NOMO-1 (cell line): ENCODE measurements around the gene CCDC85A.

Experiments used
- DNase-seq, 2 experiments: peaks; one replicate each; lab custom pipeline; 2025; ENCODE audit not compliant: unreplicated experiment in 2 of 2; lab: John Stamatoyannopoulos, UW

CCDC85A gene

DNA sequence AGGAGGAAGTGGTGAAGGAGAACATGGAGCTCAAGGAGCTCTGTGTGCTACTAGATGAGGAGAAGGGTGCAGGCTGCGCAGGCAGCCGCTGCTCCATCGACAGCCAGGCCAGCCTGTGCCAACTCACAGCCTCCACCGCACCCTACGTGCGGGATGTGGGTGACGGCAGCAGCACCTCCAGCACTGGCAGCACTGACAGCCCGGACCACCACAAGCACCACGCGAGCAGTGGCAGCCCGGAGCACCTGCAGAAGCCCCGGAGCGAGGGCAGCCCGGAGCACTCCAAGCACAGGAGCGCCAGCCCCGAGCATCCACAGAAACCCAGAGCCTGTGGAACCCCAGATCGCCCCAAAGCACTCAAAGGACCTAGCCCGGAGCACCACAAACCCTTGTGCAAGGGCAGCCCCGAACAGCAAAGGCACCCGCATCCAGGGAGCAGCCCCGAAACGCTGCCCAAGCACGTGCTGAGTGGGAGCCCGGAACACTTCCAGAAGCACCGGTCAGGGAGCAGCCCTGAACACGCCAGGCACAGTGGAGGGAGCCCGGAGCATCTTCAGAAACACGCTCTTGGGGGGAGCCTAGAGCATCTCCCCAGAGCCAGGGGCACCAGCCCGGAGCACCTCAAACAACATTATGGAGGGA is 9.0 kb downstream of the CCDC85A start:
- DNase-seq = no peak

DNA sequence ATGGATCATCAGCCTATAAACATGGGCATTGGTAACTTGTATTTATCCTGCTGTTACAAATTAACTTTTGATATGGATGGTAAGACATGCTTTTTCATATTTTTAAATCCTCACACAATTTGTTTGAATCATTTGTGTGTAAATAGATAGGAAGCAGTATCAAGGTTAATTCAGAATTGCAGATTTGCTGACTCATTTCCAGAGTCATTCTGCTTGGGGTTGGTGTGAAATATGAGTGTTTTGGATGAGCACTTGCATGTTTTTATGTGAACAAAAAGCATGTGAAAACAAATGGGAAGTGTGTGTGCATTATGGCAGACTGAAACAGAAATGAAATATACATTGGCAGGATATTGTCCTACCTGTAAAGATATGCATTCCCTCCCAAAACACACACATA is 11.8 kb downstream of the CCDC85A start:
- no peak for DNase-seq

DNA sequence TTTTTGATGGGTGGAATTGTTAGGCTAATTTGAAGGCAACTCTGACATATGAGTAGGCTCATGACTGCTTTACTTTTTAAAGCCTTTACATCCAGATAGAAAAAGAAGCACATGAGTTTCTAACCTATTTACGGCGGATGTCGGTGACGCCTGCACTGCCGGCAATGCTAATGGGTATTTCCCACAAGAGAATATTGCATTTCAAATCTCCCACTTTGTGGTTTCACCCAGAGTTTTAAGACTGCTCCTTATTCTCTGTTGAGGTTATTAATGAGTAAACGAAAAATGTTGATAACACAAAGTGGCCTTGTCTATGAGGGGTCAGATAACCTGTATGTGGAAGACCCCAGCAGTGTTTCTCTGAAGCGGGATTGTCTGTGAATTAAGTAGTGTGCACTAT is 14.0 kb downstream of the CCDC85A start:
- no peak for DNase-seq

DNA sequence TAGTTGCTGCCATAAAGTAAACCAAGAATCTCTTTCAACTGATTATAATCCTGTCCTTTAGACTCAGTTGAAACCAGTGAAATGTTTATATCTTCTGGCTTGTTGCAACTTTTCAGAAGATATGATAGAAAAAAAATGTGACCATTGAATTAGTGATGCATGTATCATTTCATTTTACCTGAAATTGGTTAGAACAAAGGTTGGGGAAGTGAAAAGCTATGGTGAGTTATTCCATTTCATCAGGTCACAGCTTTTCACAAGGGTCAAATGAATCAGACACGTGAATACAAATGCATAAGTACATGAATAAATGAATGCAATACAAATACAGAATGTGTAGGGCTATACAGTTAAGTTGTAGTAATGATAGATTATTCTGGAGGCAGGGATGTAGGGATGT is 15.1 kb downstream of the CCDC85A start:
- no peak for DNase-seq

DNA sequence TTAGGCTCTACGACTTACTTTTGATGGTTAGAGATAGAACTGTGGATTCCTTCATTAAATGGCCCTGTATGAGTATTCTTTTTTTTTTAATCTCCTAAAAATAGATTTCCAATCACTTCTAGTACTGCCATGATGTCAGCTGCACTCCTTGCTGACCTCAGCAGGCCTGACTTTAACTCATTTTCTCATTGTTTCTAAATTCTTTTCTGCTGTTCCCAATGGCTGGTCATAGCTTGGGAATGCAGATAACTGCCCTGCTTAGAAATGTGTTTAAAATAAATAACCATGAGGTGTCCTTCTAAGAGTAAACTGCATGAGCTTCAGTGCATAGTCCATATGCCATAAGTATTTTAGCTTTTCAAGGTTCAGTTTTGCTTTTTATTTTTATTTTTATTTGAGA is 15.7 kb downstream of the CCDC85A start:
- no peak for DNase-seq

DNA sequence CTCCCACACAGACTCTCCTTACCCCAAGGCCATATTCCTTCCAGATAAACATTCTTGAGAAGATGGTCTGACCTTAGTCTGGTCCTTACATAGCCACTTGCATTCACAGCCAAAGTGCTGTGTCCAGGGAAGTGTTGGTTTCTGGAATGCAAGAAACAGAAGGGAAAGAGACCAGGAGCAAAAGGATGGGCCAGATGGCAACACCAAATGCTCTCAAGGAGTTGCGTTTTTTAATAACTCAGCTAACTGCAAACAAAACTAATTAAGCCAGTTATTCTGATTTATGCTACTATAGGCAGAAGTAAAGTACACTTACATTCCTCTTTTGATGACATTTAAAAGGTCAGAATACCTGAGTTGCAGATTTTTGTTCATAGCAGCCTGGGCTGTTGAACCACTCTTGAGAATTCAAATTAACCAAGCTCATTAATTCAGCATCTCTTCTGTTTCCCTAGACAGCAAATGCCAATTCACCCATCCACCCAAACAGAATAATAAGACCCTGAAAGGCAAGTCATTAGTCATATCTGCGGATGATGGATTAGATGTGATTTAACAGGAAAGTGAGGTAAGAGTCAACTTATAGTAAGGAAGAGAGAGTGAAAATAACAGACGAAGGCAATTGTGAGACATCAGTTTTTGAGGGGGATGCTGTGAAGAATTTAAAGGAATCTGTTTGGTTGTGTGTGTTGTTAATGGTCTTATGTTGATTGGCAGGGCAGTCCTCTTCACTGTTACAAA is 18.8 kb downstream of the CCDC85A start:
- DNase-seq = no peak

DNA sequence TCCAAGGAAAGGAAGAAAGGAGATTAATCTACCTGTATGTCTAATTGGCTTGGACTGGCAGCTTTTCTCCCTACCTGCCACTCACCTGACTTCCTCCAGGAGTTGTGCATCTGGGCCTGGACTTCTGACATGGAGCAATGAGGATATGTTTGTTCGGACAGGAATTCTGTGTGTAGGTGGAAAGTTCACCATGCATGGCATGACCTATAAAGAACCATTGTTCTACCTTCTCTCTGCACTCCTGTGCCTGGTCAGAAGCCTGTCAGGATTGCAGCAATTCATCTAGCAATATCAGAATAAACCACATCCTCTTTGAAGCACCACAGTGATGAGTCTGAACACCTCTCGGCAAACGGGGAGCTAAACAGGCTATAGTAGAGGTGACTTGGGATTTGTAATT is 20.8 kb downstream of the CCDC85A start:
- no peak for DNase-seq

DNA sequence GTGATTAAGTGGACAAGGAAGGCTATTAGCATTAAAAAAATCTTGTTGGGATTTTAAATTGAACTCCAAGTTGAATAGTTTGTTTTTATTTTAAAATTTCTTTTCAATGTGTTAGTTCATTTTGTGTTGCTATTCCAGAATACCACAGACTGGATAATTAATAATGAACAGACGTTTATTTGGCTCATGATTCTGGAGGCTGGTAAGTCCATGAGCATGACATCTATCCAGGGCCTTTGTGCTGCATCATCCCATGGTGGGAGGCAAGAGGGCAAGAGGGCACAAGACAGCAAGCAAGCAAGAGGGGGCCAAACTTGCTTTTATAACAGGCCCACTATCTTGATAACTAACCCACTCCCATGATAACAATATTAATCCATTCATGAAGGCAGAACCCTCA is 22.5 kb downstream of the CCDC85A start:
- no peak for DNase-seq

DNA sequence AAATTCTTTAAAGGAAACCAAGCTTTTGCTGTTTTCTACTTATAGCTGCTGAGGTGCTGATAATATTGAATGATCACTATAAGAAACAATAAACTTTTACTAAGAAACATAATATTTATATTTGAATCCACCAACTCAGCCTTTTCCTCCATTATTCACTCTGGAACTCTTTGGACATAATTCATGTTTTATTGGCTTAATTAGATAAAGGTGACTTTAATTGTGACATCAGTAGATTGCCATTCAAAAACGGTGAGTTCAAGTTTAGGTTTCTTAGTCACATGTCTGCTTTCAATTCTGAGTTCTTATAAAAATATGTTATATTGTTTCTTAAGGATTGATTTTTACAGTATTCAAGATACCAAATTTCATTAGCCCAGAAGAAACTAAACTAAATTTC is 24.0 kb downstream of the CCDC85A start:
- DNase-seq = no peak

DNA sequence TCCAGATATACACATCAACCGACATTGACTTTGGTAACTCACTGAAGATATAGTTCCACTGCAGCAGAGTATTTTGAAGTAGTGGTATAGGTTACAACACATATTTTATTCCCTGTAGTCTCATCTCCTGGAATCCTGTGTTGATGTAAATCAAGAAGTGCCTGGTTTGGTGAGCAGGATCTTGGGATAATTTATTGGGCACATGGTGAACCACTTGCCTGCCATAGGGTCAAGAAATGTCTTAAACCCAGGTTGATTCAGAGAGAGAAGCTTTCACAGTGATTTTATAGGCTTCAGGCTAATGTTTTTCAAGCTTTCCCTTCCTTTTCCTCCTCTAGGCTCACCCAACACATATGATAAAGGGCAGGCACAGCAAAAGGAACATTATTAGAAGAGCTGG is 24.6 kb downstream of the CCDC85A start:
- no peak for DNase-seq

DNA sequence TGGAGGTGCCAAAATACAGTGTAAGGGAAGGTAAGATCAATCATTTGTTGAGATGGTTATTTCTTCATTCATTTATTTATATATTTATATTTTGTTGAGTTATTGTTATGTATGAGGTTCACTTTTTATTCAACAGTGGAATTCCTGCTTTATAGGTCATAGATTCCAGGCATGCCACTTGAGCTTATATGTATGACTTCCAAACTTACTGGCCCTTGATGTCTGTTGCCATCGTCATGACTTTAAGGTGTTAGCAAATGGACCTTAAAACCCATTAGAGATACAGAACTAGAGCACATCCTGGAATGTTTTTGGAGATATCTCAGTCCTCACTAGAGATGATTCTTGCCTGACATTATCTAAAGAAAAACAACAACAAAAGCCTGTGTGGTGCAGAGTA is 25.9 kb downstream of the CCDC85A start:
- DNase-seq = no peak

DNA sequence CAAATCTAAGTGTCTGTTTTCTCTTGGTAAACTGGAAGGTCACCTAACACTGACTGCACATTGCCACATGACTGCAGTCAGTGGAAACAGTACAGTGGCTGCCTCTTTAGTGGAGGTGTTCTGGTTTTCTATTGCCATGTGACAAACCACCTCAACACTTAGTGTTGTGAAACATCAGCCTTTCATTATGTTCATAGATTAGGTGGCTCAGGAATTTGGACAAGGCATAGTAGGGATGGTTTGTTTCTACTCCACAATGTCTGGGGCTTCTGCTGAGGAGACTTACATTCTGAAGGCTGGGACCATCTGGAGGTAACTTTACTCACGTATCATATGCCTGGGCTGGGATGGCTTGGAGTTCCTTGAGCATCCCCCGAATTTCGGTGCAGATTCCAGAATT is 26.5 kb downstream of the CCDC85A start:
- no peak for DNase-seq

DNA sequence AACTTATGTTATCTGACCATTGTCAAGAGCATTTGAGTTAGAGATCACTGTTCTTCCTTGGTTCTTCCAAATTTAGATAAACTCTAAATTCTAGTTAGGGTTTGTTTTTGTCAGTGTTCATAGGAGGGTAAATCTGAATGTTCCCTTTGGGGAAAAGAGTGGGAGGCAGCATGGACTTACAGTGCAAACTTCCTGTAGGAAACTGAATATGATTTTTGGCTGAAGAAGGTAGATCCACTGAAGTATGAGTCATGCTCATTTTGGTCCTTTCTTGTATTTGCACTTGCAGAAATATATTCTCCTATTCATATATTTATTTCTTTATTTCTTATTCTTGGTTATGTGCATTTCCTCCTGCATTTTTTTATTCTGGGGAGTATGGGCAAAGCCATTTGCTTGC is 27.3 kb downstream of the CCDC85A start:
- no peak for DNase-seq

DNA sequence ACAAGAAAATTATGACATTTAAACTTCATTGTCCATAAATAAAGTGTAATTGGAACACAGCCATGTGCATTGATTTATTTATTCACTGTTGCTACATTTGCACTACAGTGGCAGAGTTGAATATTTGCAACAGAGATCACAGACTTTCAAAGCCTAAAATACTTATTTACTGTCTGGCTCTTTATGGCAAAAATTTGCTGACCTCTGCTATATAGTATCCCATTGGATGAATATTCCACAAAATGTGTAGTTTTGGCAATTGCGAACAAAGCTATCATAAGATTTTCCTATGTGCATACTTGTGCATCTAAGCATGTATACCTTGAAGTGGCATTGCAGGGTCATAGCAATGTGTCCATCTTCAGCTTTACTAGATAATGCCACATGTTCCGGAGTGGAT is 32.1 kb downstream of the CCDC85A start:
- DNase-seq = no peak

DNA sequence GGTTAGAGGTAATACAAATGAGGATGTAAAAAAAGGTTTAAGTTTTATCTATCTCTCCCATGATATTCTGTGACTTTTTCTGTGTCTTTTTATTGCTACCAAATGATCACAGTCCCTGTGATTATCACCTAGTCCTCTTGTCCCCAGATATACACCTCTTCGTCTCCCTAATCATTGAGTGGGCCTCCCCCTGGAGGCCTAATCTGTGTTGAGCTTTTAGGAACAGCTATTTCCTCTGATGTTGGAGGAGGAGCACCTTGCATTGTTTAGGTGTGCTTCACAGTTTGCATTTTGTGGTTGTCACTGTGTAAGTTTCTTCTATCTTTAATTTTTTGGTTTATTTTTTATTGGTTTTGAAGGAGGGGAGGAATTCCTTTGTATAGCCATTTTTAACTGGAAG is 33.3 kb downstream of the CCDC85A start:
- DNase-seq = no peak

DNA sequence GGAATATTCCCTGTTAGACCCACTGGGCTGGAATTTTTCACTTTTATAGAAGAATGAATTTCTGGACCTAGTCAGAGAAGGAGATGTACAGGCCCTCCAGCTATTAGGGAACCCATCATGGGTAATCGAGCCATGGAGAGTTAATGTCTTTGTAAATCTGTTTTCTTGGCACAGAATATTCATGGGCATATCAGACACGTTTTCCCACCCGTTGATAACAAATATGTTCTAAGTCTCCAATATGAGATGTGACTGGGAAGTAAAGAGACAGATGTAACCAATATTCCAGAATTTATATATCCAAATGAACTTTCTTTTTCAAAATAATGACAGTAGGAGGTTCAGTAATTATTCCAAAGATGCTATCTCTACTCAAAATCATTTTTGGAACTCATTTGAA is 38.7 kb downstream of the CCDC85A start:
- DNase-seq = no peak

DNA sequence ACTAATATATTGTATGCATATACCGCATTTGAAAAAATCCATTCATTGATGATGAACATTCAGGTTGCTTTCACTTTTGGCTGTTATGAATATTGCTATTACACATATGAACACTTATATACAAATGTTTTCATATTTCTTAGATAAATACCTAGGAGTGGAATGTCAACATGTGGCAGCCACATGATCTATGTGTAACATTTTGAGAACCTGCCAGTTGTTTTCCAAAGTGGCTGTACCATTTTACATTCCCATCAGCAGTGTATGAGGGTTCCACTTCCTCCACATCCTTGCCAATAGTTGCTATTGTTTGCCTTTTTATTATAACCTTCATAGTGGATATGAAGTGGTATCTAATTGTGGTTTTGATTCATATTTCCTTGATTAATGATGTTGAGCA is 40.5 kb downstream of the CCDC85A start:
- no peak for DNase-seq

DNA sequence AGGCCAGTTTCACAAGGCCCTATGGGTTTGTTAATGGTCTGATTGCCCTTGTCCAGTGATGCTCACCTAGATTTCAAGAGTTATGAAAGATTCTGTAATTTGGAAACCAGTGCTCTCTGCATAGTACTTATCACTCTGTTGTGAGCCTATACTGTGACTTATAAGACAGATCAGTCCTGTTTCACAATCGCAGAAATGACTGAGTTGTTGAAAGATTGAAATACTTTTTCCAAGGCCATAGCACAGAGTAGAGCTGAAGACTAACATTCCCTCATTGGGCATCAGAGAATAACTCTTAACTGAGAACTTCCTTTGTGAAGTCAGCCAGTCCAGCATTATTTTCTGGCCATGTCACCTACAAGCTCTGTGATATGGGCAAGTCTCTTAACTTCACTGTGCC is 44.0 kb downstream of the CCDC85A start:
- DNase-seq = no peak

DNA sequence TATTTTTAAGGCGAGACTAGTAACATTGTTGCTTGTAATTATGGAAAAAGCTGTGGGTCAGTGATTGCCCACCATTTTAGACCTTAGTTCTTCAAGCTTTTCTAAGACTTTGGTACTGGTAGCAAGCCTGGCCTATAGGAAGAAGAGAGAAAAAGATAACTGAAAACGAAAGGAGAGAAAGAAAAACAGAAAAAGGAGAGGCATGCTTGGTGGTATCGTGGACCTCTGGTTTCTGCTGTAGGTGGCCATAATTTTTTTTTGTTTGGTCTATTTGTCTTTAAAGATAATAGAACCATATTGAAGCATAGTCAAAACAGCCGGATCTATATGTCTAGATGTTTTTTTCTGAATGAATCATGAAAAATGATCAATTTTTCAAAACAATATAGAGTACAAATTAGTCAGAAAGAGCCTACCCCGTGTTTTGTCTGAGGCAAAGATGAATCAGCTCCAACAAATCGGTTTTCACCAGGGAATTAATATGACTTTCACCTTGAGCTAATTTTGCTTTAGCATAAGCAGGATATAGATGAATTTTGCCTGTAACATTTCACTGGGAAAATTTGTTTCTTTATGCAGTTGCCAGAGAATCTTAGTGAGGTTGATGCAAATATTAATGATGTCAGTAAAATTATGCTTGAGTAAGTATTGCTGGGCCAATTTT is 45.7 kb downstream of the CCDC85A start:
- DNase-seq = no peak

DNA sequence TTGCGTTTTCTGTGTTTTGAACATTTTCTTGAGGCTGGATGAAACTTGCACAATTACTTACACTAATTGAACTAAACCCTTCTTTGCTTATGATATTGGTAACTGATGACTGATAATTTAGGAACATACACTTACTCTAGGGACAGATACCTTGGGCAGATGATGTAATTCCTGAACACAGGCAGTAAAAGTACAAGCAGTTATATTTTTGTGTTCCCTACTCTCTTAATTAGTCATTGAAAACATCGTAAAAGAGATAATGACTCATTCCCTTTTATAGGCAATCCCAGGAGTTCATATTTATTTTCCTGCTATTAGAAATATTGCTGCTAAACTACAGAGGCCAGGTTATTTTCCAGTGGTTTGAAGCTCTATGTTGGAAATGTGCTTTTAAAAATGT is 46.4 kb downstream of the CCDC85A start:
- DNase-seq = no peak

DNA sequence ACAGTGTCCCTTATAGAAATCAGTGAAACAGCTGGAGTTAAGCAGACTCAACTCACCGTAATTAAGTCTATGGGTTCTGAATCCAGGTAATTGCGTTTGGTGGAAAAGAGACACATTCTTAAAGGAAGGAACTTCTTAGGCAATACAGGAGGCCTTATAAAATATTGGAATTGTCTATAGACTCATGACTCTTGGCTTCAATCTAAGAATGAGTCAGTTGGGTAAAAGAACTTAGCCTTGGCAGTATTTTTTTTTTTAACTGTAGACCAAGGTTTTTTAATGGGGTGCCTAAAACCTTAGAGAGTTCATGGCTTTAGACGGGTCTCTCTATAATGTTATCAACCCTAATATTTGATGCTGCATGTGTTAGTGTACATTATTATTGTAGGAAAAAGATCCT is 47.6 kb downstream of the CCDC85A start:
- DNase-seq = no peak

DNA sequence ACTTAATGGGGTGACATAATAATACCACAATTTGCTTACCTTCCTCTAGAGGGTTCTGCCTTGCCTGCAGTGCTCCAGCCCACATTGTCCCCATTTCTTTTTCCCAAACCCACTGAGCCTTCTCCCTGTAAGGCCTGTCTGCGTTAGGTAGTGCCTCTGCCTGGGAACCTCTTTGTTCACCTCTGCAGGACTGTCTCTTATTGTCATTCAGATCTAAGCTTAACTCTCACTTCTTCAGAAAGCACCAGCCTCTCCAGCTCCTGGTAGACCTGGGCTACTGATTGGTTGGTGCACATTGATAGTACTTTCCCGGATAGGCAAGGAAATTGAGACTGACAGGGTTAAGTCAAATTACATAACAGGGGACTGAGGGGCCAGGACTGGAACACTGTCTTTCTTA is 49.1 kb downstream of the CCDC85A start:
- no peak for DNase-seq
